ELR (cell line): ENCODE measurements around the gene SLC25A21.
"Not testable (repeated sequence)": the region's sequence is repeated elsewhere in the genome, so short reads cannot be mapped to it uniquely, and the experiment has no call there.

Experiments
- DNase-seq: peaks from one replicate; pipeline ENCODE4 v3.0.0-alpha.2; 2015; ENCODE audit warnings: low read depth

SLC25A21 gene

DNA sequence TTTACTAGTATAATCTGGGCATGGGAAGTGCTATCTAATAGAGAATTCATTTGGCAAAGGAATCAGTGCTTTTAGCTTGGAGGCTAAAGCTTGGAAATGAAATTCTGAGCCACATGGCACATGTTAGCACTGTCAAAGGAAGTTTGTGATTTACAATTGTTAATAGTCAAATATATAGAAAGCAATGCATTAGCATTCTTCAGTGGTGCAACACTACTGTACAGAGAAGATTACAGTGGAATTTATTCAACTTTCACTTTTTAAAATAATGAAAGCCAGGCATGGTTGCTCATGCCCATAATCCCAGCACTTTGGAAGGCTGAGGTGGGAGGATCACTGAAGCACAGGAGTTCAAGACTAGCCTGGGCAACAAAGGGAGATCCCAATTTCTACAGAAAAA, 464.8 kb downstream of the SLC25A21 start:
- DNase-seq, result no peak

DNA sequence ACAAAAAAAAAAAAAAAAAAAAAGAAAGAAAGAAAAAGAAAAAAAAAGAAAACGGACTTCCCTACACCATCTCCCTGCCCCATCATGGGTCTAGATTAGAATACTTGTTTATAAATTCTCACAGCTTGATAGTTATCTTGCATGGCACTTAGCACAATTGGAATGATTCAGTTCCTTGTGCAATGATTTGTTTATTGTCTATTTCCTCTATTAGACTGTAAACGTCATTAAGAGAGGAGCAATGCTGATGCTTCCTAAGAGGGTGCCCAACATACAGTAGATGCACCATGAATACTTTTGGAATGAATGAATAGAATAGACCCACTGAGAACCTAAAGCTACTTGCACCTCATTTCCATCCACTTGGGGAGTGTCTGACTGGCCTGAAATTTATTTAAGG, 469.9 kb downstream of the SLC25A21 start:
- no peak for DNase-seq

DNA sequence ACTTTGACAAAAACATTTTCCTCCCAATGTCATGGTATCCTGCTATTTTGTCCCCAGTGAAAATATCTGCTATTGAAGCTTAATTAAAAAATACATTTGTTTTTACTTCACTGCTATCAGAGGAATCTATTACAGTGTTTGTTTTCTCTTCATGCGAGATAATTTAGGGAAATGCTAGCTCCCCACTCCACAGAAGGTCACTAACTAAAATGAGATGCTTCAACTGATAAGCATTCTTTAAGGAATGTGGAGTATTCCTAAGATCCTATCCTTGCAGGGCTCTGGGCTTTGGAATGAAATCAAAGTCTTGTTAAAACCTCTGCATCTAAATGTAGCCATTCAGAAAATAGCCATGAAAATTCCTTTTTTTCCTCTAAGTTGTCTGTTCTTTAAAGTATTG, 471.3 kb downstream of the SLC25A21 start:
- DNase-seq, result no peak

DNA sequence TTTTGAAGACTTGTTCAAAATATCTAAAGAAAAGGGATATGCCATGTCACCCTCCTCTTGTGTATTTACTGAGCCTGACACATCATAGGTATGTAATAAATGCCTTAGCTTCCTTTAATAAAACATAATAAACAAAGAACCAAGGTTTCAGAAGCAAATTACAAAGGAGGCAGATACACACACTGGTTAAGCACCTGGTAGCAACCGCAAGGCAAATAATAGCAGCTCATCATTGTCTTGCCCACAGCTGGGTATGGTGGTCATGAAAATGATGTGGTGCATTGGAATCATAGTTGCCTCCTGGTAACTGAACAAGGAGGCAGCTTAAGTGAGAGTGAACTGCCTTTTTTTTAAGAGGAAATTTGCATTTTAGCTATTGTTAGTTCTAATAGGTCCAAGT, 471.8 kb downstream of the SLC25A21 start:
- DNase-seq, result no peak

DNA sequence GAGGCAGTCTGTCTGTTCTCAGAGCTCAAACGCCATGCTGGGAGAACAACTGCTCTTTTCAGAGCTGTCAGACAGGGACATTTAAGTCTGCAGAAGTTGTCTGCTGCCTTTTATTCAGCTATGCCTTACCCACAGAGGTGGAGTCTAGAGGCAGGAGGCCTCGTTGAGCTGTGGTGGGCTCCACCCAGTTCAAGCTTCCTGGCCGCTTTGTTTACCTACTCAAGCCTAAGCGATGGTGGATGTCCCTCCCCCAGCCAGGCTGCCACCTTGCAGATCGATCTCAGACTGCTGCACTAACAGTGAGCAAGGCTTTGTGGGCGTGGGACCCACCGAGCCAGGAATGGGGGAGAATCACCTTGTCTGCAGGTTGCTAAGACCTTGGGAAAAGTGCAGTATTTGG, 473.0 kb downstream of the SLC25A21 start:
- not testable (repeated sequence) for DNase-seq

DNA sequence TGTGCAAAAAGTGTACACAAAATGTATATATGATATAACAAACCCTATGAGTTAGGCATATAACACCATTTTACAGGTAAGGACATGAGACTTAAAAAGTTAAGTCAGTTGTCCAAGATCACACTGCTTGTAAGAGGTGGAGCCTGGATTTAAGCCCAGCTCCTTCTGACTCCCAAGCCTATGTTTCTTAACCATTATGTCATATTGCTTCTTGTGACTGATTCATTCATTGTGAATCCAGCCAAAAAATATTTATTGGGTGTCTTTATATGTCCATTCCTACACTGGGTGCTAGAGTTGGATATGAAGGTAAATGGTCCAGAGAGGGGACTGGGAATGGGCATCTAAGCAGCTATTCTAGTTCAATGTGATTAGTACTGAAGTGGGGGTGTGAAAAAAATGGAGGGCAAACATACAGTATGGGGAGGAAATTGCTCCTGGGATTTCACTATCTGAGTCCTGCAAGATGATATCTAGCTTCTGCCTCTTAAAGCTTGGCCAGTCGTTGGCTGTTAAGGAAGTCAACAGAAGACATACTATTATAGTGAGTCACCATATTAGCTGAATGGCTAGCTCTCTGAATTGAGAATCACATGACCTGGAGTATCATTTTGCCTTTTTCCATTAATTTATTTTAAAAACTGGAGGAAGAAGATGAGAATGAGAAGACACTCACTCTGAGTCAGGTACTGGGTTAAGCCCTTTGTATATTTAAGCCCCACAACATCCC, 481.9 kb downstream of the SLC25A21 start:
- DNase-seq, result peak; percentile 15

DNA sequence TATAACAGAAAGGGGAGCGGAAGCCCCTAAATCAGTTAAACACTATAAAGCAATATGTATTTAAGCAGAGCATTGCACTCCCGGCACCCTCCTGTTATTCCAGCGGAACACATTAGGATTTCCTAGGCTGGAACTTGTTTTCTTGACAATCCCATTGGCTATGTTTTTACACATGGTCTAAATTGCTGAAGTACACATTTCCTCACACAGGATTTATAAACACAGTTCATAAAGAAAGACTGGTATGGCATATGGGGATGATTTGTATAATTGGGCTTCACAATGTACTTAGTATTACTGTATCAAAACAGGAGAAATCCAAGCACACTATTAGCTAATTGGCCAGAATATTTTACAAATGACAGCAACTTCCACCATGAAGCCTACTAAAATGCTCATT, 487.5 kb downstream of the SLC25A21 start:
- DNase-seq, result no peak

DNA sequence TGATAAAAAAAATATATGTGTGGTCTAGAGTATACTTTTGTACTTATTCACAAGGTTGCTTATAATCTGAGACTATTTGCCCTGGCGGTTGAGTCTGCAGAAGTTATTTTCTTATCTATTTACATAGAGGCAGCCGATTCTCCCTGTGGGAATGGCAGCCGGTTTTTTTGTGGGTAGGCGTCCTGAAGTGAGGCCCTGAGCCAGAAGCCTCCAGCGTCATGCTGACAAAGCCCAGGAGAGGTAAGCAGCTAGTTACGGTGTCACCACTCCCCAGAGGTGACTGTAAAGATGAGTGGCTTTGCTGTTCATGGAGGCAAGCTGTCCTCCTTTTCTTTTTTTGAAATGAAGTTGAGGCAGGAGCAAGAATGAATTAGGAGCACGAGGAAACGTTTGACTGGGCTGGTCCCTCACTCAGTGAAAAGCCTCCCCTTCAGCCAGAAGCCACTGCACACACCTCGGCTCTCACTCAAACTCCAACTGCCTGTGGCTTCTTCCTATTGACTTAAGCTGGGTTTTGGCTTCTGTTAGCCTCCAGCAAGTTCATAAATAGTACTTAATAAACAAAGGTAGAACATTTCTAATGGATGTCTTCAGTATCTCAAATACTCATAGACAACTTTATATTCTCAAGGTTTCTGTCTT, 489.2 kb downstream of the SLC25A21 start:
- no peak for DNase-seq

DNA sequence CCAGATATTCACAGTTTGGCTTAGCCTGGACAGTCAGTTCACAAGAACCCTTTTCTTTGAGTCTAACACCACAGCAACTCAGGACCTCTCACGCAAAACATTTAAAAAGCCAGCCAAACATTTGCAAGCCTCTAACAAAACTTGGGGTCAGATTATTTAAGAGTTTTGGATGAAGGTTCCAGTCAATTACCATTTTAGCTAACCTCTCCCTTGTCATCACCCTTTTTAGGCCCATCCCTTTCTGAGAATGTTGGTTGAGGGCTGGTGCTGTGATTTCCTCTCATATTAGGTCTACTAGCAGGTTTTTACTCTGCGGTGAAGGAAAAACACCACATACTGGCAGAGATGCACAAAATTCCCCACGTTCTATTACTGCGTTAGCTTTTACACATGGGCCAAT, 490.1 kb downstream of the SLC25A21 start:
- no peak for DNase-seq

DNA sequence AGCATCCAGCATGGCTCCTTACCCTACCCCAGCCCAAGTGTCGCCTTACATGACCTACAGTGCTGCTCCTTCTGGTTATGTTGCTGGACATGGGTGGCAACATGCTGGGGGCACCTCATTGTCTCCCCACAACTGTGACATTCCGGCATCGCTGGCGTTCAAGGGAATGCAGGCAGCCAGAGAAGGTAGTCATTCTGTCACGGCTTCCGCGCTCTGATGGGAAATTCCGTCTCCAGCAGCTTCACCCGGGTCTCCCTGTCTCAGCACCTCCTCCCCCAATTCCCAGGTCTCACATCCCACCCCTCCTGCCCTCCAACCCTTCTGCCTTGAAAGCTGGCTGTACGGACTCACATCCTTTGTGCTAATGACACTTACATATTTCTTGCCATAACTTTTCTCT, 496.2 kb downstream of the SLC25A21 start:
- no peak for DNase-seq

DNA sequence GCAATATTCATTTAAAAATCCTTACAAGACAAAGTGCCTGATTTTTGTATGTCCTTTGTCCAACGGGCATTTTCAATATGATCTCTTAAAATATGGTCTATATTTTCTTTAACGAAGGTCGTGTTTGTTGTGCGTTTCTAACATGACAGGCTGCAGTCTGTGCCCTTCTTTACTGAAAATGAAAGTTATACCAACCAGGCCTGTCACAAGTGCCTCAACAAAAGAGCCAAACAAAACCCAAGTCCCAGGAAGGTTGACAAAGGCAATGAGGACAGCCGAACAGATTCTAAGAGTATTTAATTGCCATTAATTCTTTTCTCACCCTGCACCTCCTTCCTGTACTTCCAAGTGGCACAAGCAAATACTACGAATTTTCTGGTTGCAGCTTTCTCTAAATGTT, 496.8 kb downstream of the SLC25A21 start:
- DNase-seq, result no peak

DNA sequence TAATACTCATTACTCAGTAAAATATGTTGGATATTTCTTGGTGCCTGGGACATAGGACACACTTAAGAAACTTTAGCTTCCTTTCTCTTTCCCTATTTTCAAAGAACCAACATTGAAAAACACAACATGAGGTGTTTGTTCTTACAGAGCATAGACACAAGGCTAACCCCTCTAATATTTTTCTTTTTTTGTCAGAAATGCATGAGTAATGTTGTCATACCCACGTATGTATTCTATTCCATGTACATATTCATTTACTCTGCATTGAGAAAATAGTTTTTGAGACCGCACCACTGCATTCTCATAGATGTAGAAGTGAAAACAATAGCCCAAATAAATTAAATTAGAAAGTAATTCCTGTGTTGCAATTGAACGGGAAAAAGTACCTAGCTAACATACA, 497.7 kb downstream of the SLC25A21 start:
- DNase-seq, result no peak

DNA sequence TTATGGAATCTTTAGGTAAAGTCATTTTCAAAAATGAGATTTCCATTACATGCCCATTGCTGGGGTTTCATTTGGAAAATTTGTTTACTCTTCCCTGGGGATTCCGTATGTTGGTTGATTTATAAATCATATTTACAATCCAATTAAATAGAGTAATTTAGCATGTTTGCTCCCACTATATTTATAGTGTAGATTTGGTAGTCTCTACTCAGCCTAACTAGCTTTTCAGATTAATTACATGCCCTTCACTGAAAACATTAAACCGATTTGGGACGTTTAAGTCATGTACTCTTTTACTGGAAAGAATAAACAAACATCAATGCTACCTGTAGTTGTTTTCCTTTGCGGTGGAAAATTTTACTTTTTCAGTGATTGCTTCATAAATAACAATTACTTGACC, 500.3 kb downstream of the SLC25A21 start:
- no peak for DNase-seq

DNA sequence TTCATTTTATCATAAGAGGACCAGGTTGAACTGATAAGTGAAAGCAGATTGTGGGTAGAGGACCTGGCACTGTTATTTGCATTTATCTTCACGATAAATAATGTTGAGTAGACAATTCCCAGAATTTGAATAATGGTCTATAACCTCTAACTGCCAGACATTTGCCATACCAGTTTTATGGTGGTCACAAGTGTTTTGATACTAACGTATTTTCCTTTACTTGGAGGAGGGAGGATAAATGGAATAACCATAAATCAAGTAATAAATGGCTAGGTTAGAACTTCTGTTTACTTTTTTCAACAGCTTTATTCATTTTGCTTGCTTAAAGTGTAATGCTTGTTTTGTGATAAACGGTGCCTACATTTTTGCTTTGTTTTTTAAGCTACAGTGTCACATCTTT, 501.3 kb downstream of the SLC25A21 start:
- no peak for DNase-seq

DNA sequence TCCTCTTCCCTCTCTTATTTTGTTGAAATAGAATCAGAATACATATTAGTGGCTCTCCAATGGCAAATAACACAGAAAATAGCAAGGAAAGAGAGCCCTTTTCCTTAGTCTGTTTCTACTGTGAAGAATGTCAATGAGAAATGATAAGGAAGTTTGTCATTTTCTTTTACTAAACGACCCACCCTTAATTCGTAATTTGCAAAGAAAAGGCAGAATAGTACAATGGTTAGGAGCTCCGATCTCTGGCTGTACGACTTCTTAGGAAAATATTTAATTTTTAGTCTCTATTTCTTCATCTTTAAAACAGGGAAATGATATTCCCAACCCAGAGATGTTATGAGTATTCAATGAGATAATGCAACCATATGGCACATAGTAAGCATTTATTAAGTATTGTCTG, 504.7 kb downstream of the SLC25A21 start:
- no peak for DNase-seq

DNA sequence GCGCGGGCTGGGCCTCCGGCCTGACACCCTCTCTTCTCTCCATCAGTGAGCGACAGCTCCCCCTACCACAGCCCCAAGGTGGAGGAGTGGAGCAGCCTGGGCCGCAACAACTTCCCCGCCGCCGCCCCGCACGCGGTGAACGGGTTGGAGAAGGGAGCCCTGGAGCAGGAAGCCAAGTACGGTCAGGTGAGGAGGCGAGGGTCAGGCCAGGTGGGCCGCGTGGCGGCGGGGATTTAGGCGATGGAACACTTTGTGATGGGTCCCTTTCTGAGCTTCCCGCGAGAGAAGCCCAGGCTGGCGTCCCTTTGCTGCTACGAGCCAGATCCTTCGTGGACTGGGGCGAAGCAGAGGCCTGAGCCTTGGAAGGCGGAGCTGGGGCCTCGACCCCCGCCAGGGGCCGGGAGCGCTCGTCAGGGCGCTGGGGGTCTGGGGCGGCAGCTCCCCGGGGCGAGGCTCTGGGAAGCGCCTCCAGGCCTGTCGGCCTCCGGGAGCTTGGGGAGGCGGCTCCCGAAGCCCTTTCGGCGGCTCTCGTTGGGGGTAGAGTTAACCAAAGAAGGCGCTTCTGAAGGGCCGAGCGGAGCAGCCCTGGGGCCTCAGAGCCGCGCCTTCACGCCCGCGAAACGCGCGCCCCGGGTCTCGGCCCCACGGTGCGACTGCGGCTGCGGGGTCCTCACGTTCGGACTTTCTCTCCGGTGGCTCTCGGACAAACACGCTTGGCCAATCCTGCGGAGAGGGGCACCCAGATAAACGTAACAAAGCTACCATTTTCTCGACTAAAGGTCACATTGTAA, 505.8 kb downstream of the SLC25A21 start:
- DNase-seq, result no peak

DNA sequence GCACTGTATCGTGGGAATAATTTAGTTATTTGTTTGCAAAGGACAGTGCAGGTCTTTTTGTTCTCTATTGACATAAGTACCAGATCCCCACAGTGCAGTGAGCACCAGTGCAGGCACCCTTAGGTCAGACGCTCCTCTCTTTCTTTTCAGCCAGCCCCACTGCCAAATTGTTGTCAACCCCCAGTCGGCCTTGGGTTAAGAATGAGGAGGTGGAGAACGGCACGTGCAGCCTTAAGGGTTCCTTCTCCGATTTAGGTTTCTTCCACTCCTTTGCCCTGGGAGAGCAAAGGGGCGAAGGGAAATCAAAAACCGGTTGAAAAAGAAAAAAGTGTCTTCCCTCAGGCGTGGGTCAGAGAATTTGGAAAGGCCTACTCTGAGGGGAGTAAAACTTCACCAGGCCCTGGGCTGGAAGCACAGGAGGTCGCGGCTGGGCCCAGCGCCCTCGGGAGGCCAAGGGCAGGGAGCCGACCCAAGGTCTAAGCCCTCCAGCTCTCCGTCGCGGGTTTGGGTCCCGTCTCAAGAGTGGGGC, 506.5 kb downstream of the SLC25A21 start:
- no peak for DNase-seq

DNA sequence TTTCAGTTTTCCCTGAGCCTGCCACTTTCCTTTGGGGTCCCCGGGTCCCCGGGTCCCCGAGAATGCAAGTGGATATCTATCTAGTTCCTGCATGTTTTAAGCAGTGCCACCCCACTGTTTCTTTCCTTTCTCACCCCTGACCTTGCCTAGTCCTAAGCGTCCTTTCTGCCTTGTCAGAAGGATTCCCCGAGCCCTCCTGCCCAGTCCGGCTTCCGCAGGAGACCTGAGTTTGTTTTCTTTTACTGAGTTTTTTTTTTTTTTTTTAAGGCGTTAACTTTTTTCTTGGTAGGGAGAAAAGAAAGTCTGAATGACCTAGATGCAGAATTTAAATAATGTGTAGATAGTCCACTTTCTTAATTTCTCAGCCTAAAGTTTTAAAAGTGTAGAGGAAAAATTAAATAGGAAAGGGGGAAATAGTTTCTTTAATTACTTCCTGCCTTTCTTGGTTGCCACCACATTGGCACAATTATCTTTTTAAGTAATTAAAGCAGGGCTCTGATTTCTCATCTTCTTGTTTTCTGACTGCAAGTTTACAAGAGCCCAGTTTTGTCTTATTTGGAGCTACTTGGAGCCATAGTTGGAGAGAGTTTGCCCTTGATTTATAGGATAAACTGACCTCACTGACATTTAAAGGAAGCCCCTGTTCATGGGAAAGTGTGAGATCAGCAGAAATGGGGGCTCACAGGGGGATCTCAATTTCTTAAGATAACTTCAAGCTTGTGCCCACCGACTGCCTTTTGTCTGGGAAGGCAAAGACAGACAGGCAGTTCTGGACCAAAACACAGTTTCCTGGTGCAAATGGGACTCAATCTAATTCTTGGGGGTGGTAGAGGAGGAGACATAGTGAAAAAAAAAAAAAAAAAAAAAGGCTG, 507.8 kb downstream of the SLC25A21 start:
- DNase-seq, result no peak

DNA sequence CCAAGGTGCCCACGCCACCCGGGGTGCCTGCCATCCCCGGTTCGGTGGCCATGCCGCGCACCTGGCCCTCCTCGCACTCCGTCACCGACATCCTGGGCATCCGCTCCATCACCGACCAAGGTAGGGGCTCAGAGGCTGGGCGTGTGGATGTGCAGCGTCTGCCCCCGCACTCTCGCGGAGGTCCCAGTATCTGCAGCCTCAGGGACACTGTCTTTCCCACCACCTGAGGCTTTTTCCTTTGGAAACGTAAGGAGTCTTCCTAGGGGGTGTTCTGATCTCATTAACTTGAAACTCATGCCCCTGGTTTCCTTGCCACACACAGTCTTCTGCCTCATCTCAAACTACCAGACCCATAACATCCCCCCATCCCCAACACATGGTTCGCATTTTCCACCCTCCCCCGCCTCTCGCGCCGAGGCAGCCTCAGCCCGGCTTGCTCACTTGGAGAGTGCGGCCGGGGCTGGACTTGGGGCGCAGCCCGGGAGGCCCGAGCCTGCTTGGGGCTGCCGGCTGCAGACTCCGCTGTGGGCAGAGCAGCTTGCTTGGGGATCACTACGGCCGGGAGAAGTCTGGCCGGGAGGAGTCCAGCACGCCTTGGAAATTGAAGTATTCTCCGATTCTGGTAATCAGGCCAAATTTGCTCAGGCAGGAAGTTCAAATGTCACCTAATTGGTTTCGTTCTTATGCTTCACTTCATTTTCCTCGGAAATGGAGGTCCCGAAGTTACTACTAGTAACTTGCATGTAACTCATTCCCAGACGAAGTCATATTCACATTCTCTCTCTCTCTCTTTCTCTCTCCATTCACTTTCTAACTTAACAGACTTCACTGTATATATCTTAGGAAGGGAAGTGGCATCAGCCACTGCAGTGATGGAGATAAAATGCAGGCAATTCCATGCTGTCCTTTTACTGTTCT, 508.7 kb downstream of the SLC25A21 start:
- DNase-seq, result no peak

DNA sequence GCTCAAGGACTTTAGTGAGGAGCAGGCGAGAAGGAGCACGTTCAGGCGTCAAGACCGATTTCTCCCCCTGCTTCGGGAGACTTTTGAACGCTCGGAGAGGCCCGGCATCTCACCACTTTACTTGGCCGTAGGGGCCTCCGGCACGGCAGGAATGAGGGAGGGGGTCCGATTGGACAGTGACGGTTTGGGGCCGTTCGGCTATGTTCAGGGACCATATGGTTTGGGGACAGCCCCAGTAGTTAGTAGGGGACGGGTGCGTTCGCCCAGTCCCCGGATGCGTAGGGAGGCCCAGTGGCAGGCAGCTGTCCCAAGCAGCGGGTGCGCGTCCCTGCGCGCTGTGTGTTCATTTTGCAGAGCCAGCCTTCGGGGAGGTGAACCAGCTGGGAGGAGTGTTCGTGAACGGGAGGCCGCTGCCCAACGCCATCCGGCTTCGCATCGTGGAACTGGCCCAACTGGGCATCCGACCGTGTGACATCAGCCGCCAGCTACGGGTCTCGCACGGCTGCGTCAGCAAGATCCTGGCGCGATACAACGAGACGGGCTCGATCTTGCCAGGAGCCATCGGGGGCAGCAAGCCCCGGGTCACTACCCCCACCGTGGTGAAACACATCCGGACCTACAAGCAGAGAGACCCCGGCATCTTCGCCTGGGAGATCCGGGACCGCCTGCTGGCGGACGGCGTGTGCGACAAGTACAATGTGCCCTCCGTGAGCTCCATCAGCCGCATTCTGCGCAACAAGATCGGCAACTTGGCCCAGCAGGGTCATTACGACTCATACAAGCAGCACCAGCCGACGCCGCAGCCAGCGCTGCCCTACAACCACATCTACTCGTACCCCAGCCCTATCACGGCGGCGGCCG, 509.6 kb downstream of the SLC25A21 start:
- no peak for DNase-seq
